Astrocyte of the cerebellum (primary cell): Measurements from ENCODE around the gene IGSF9B.
"Not testable (repeated sequence)": the region's sequence is repeated elsewhere in the genome, so short reads cannot be mapped to it uniquely, and the experiment has no call there.

Experiments used
- DNase-seq: peaks from one replicate; pipeline ENCODE4 v3.0.0-alpha.2; 2011; ENCODE audit warnings: low read depth
- H3K4me3 ChIP-seq: 2 replicates; pipeline ENCODE4 v1.5.1; 2011; ENCODE audit warnings: mild to moderate bottlenecking, low read depth, low read length, moderate library complexity
- CTCF ChIP-seq: IDR thresholded peaks from 2 replicates; pipeline ENCODE4 v1.5.1; 2012; ENCODE audit warnings: low read length, low read depth, moderate library complexity, mild to moderate bottlenecking; ENCODE audit errors: missing control alignments
- in situ Hi-C: cut with HindIII; loops from 2 replicates; pipeline ENCODE4 v1.10.0; 2017; ENCODE audit warnings: low sequenced_read_pairs

The IGSF9B gene

GRCh38 chr11:133956650-133957633, at the start of gene IGSF9B:
IGSF9B (minus strand) TSS chr11:133956968; CDS start chr11:133956754, 214 bp downstream.
- DNase-seq, result peak; percentile 28
- in situ Hi-C loops, result no loop called here
- peak within 1 kb of the TSS; percentile 59 for H3K4me3 ChIP-seq
- no peak for TF ChIP-seq CTCF

GRCh38 chr11:134004496-134005172, 47.9 kb upstream of the IGSF9B start:
- in situ Hi-C loops, result no loop called here
- H3K4me3 ChIP-seq, result no peak overlapping the region
- DNase-seq, result no peak
- TF ChIP-seq CTCF, result no peak

GRCh38 chr11:134003792-134004495, 47.2 kb upstream of the IGSF9B start:
- DNase-seq, result no peak
- no peak for TF ChIP-seq CTCF
- no peak overlapping the region for H3K4me3 ChIP-seq
- in situ Hi-C loops, result no loop called here

- H3K4me3 ChIP-seq, in situ Hi-C loops, DNase-seq: not testable (repeated sequence)
Measured at GRCh38 chr11:134002819-134003218, 46.1 kb upstream of the IGSF9B start.

- in situ Hi-C loops, H3K4me3 ChIP-seq, DNase-seq: not testable (repeated sequence)
Measured at GRCh38 chr11:134002338-134002737, 45.6 kb upstream of the IGSF9B start.

- TF ChIP-seq CTCF, result no peak
- no peak overlapping the region for H3K4me3 ChIP-seq
- in situ Hi-C loops, result no loop called here
- DNase-seq, result no peak
Measured at GRCh38 chr11:134001596-134001995, 44.8 kb upstream of the IGSF9B start.

GRCh38 chr11:134001088-134001487, 44.3 kb upstream of the IGSF9B start:
- in situ Hi-C loops, result no loop called here
- no peak overlapping the region for H3K4me3 ChIP-seq
- TF ChIP-seq CTCF, result no peak
- no peak for DNase-seq
